Right cardiac atrium (tissue), 5 donors: Measurements from ENCODE around the gene TMCC3. TPM values are rescaled to one million over a fixed set of nuclear protein-coding genes. Genes with fewer than 3 reads are reported as not detected.

Source experiments
- ATAC-seq, 2 donors: fragments of 200-7000 bp; cut with Tn5 transposase; one replicate each; pipeline versions ENCODE4 v1.8.0 to v1.9.1; 2020; ENCODE audit warnings: moderate library complexity in 2 of 2, mild to moderate bottlenecking in 1 of 2
- DNase-seq, 3 donors: peaks; one replicate each; pipeline ENCODE4 v3.0.0-alpha.2; 2020
- H3K27ac ChIP-seq: one replicate; pipeline ENCODE4 v1.5.1; 2013; ENCODE audit warnings: mild to moderate bottlenecking, low read length, control low read depth, moderate library complexity
- H3K27me3 ChIP-seq: one replicate; pipeline ENCODE4 v1.6.1; 2013; ENCODE audit not compliant: control insufficient read depth, insufficient read depth
- H3K4me1 ChIP-seq: one replicate; pipeline ENCODE4 v1.6.1; 2013; ENCODE audit warnings: low read length; ENCODE audit not compliant: control insufficient read depth, insufficient read depth
- H3K4me3 ChIP-seq: one replicate; pipeline ENCODE4 v1.5.1; 2013; ENCODE audit warnings: low read length, control low read depth
- H3K9me3 ChIP-seq: one replicate; pipeline ENCODE4 v1.6.1; 2013; ENCODE audit warnings: low read length; ENCODE audit not compliant: control insufficient read depth
- WGBS: extraction: QIAGEN DNeasy Blood & Tissue Kit; methylation state at CpG from one replicate; pipeline ENCODE4 v1.1.7; 2013; 5-methylcytosine and 5-hydroxymethylcytosine counted together
- intact Hi-C, 4 donors: fragments of 100-400 bp; cut with DNase I; formaldehyde crosslinking; loops; one replicate each; pipeline versions ENCODE4 v1.11.0 to v1.14.0; 2022 to 2023
- polyA plus RNA-seq: library from polyadenylated mRNA; stranded (reverse); fragments of 200-250 nt; gene quantifications from one replicate; pipeline ENCODE4 v1.2.3, GENCODE V29; 2013
- total RNA-seq, 4 donors: library from RNA; stranded (reverse); fragmentation: NEBNext Ultra II Directional; extraction: Animal tissue kit (Norgen Biotek cat#: 25700); gene quantifications; one replicate each; pipeline ENCODE4 v1.2.1, GENCODE V29; 2021
- donor health status: healthy with polysubstance abuse.
- donor health status: DM: no; HTN: yes; CAD: no.
- donor health status: DM: no; HTN: no; CAD: no.
- donor health status: DM: no; HTN: yes; CAD: no; lungs with severe emphysema.
- donor health status: DM: yes; HTN: yes; CAD: no.

Gene TMCC3
- total and polyA plus RNA-seq, 5 donors = 1.7 to 6.7 (median 3.3) TPM

GRCh38 chr12:94566345-94566744, 84.0 kb downstream of the TMCC3 start:
- DNase-seq (no peak), ATAC-seq (no peak)
- Histone ChIP-seq H3K27ac (no peak overlapping the region), H3K27me3 (no peaks in the 10 kb centered on the region), H3K4me1 (peaks cover under 1% of the 10 kb centered on the region), H3K9me3 (no peaks in the 10 kb centered on the region), H3K4me3 (no peak overlapping the region)
- whole genome bisulfite sequencing = 81% methylated on average over 8 of the region's 8 CpGs
- intact Hi-C loops = no loop called here

DNA sequence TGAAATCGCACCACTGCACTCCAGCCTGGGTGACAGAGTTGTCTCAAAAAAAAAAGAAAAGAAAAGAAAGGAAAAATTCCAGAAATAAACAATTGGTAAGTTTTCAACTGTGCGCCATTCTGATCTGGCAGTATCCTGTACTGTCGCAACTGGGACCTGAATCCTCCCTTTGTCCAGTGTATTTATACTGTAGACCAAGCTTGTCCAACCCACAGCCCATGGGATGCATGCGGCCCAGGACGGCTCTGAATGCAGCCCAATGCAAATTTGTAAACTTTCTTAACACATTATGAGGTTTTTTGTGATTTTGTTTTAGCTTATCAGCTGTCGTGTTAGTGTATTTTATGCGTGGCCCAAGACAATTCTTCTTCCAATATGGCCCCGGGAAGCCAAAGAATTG, 84.7 kb downstream of the TMCC3 start:
- Histone ChIP-seq H3K4me1 (no peaks in the 10 kb centered on the region), H3K27ac (no peak overlapping the region), H3K9me3 (no peaks in the 10 kb centered on the region), H3K27me3 (no peaks in the 10 kb centered on the region), H3K4me3 (no peak overlapping the region)
- intact Hi-C loops = no loop called here
- WGBS = 92% methylated on average over 8 of the region's 8 CpGs
- DNase-seq (no peak), ATAC-seq (no peak)

DNA sequence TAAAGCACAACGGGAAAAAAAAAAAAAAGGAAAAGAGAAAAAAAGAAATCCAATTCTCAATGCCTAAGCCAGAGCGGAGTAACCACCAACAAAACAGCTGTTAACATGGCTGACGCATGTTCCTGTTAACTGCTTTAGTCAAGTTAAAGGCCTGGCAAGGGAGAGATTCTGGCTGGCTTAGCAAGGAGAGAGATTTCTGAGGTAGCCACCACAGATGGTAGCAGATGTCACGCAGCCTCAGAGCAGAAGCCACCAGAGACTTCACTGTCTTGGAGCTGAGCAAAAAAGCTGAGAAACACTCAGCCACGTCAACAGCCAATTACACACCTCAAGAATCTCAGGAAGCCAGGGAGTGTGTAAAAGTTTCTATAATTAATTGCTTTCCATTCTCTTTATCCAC, 87.1 kb downstream of the TMCC3 start:
- peak in 1 of 2 donors; percentile 59 for ATAC-seq
- Histone ChIP-seq H3K9me3 (no peaks in the 10 kb centered on the region), H3K27me3 (no peaks in the 10 kb centered on the region), H3K4me1 (no peaks in the 10 kb centered on the region), H3K27ac (no peak overlapping the region), H3K4me3 (no peak overlapping the region)
- DNase-seq = no peak
- intact Hi-C loops = no loop called here
- WGBS = 70% methylated on average over 5 of the region's 5 CpGs

DNA sequence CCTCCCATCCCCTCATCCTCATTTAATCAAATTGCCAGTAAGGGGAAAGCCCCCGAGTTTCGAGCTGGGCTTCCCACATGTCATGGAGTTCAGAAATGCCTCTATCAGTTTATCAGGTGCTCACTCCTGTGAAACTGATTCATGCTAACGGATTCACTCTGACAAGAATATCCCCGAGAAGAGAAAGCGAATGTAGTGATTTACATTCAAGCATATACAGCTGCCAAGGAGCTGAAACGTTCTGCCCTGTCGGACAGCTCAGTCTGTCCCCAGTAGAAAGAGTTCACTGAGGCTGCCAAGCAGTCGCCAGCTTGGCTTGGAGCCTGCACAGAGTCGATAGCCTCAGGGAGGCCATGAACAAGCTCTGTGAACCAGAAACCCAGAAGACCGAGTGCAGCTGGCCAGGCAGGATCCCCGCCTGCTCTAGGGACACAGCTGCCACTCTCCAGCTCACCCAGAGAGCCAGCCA, 88.4 kb downstream of the TMCC3 start:
- no peaks in the 10 kb centered on the region for H3K4me1 ChIP-seq
- no peaks in the 10 kb centered on the region for H3K27me3 ChIP-seq
- ATAC-seq (peak; percentile 60 to 74), DNase-seq (peak in 1 of 3 donors; percentile 75)
- WGBS = 50% methylated on average over 11 of the region's 11 CpGs
- H3K4me3 ChIP-seq = no peak overlapping the region
- peak overlapping the region; percentile 12 for H3K27ac ChIP-seq
- intact Hi-C loops = no loop called here
- no peaks in the 10 kb centered on the region for H3K9me3 ChIP-seq

GRCh38 chr12:94560431-94561221, 89.7 kb downstream of the TMCC3 start:
- Histone ChIP-seq H3K9me3 (no peaks in the 10 kb centered on the region), H3K4me3 (no peak overlapping the region), H3K27me3 (no peaks in the 10 kb centered on the region), H3K4me1 (no peaks in the 10 kb centered on the region), H3K27ac (no peak overlapping the region)
- ATAC-seq = peak in 1 of 2 donors; percentile 23
- intact Hi-C loops = no loop called here
- no peak for DNase-seq
- WGBS = 79% methylated on average over 17 of the region's 17 CpGs

DNA sequence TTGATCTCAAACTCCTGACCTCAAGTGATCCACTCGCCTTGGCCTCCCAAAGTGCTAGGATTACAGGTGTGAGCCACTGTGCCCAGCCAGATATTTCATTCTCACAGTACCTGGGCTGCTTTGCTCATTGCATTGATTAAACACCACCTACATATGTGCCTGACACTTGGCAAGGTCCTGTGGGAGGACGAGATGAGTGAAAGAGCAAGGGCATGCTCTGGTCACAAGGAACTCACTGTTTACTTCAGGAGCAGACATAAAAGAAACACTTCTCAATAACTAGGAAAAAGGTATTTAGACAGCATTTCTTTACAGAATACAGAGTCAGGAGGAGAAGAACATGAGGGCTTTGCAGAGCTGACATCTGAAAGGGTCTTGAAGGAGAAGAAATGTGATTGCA, 91.7 kb downstream of the TMCC3 start:
- H3K27ac ChIP-seq = no peak overlapping the region
- WGBS = 82% methylated on average over 2 of the region's 2 CpGs
- DNase-seq (no peak), ATAC-seq (no peak)
- no peak overlapping the region for H3K4me3 ChIP-seq
- H3K4me1 ChIP-seq = no peaks in the 10 kb centered on the region
- H3K9me3 ChIP-seq = no peaks in the 10 kb centered on the region
- intact Hi-C loops = no loop called here
- no peaks in the 10 kb centered on the region for H3K27me3 ChIP-seq

- WGBS = 98% methylated on average over 1 of the region's 1 CpG
- H3K4me3 ChIP-seq = no peak overlapping the region
- intact Hi-C loops = no loop called here
- H3K9me3 ChIP-seq = no peaks in the 10 kb centered on the region
- H3K4me1 ChIP-seq = no peaks in the 10 kb centered on the region
- ATAC-seq (peak in 1 of 2 donors; percentile 13), DNase-seq (no peak)
- no peaks in the 10 kb centered on the region for H3K27me3 ChIP-seq
- no peak overlapping the region for H3K27ac ChIP-seq
Observed at GRCh38 chr12:94557746-94558295, 92.5 kb downstream of the TMCC3 start.

- intact Hi-C loops = no loop called here
- H3K27me3 ChIP-seq = no peaks in the 10 kb centered on the region
- ATAC-seq (no peak), DNase-seq (no peak)
- no peak overlapping the region for H3K4me3 ChIP-seq
- no peaks in the 10 kb centered on the region for H3K9me3 ChIP-seq
- WGBS = 87% methylated on average over 3 of the region's 3 CpGs
- H3K4me1 ChIP-seq = no peaks in the 10 kb centered on the region
- no peak overlapping the region for H3K27ac ChIP-seq
Observed at GRCh38 chr12:94555687-94556086, 94.7 kb downstream of the TMCC3 start.

DNA sequence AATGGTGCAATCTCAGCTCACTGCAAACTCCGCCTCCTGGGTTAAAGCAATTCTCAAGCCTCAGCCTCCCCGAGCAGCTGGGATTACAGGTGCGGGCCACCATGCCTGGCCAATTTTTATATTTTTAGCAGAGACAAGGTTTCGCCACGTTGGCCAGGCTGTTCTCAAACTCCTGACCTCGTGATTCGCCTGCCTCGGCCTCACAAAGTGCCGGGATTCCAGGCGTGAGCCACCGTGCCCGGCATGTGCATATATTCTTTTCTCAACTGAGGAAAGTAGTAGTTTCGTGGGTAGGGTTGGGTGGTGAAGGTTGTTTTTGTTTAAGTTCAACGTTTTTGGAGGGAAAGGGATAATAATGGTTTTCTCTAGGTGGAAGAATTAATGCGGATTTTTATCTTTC, 96.5 kb downstream of the TMCC3 start:
- ATAC-seq = no peak
- intact Hi-C loops = no loop called here
- Histone ChIP-seq H3K9me3 (no peaks in the 10 kb centered on the region), H3K4me3 (no peak overlapping the region), H3K27me3 (no peaks in the 10 kb centered on the region), H3K27ac (no peak overlapping the region), H3K4me1 (no peaks in the 10 kb centered on the region)
- 92% methylated on average over 15 of the region's 15 CpGs for WGBS
- no peak for DNase-seq

GRCh38 chr12:94553130-94553519, 97.2 kb downstream of the TMCC3 start:
- WGBS = 61% methylated on average over 6 of the region's 6 CpGs
- Histone ChIP-seq H3K9me3 (no peaks in the 10 kb centered on the region), H3K4me3 (no peak overlapping the region), H3K4me1 (no peaks in the 10 kb centered on the region), H3K27ac (no peak overlapping the region), H3K27me3 (no peaks in the 10 kb centered on the region)
- intact Hi-C loops = no loop called here
- DNase-seq = peak in 1 of 3 donors; percentile 39
- no peak for ATAC-seq

GRCh38 chr12:94551810-94552209, 98.5 kb downstream of the TMCC3 start:
- H3K4me1 ChIP-seq = no peaks in the 10 kb centered on the region
- DNase-seq (no peak), ATAC-seq (no peak)
- 85% methylated on average over 4 of the region's 4 CpGs for WGBS
- H3K4me3 ChIP-seq = no peak overlapping the region
- no peaks in the 10 kb centered on the region for H3K9me3 ChIP-seq
- intact Hi-C loops = no loop called here
- H3K27me3 ChIP-seq = no peaks in the 10 kb centered on the region
- H3K27ac ChIP-seq = no peak overlapping the region
